ENCODE results near the gene PHLDB2.

DNA sequence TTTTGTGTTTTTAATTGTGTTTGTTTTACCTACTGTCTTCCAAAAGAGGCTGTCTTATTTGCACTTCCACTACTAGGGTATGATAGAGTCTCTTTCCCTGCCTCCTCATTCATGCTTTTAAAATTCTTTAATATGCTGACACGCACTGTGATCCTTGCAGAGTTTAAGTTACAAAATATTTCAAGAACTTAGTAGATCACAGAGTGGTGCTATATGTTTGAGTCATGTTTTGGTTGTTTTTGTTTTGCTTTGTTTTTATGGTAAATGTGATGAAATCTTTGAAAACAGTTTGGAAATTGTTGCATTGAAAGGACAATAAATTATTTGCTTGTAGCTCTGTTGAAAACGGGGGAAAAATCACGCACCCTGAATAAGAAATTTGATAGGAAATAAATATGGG, 113.8 kb downstream of the PHLDB2 start:
- no peak for TF ChIP-seq POLR2A (IDR thresholded peaks at IDR 0.05)
- TF ChIP-seq, protein P1, sequence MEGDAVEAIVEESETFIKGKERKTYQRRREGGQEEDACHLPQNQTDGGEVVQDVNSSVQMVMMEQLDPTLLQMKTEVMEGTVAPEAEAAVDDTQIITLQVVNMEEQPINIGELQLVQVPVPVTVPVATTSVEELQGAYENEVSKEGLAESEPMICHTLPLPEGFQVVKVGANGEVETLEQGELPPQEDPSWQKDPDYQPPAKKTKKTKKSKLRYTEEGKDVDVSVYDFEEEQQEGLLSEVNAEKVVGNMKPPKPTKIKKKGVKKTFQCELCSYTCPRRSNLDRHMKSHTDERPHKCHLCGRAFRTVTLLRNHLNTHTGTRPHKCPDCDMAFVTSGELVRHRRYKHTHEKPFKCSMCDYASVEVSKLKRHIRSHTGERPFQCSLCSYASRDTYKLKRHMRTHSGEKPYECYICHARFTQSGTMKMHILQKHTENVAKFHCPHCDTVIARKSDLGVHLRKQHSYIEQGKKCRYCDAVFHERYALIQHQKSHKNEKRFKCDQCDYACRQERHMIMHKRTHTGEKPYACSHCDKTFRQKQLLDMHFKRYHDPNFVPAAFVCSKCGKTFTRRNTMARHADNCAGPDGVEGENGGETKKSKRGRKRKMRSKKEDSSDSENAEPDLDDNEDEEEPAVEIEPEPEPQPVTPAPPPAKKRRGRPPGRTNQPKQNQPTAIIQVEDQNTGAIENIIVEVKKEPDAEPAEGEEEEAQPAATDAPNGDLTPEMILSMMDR (IDR thresholded peaks at IDR 0.05): no peak

Data from uterus (tissue), 2 donors.